KMS-11 (cell line): ENCODE data around the gene PSMD11.

Experiments used
- H2AFZ ChIP-seq: fragments of 200-600 bp; sonication (generic); 2 replicates; pipeline ENCODE4 v1.6.1; 2016; ENCODE audit warnings: antibody characterized with exemption, mixed run types, low read depth
- H3K27ac ChIP-seq: fragments of 200-600 bp; sonication (generic); 2 replicates; pipeline ENCODE4 v1.6.1; 2016; ENCODE audit warnings: mild to moderate bottlenecking, mixed run types
- H3K27me3 ChIP-seq: fragments of 200-600 bp; sonication (generic); 2 replicates; pipeline ENCODE4 v1.6.1; 2017; ENCODE audit warnings: mild to moderate bottlenecking, low read depth, mixed run types, moderate library complexity; ENCODE audit not compliant: insufficient read depth
- H3K36me3 ChIP-seq: fragments of 200-600 bp; sonication (generic); 2 replicates; pipeline ENCODE4 v1.6.1; 2017; ENCODE audit warnings: mild to moderate bottlenecking, mixed run types; ENCODE audit not compliant: insufficient read depth
- H3K4me1 ChIP-seq: fragments of 200-600 bp; sonication (generic); 2 replicates; pipeline ENCODE4 v1.6.1; 2016; ENCODE audit warnings: mild to moderate bottlenecking, low read depth, mixed run types; ENCODE audit not compliant: poor library complexity, severe bottlenecking
- H3K4me2 ChIP-seq: fragments of 200-600 bp; sonication (generic); 2 replicates; pipeline ENCODE4 v1.7.0; 2016; ENCODE audit warnings: mild to moderate bottlenecking, mixed run types
- H3K4me3 ChIP-seq: fragments of 200-600 bp; sonication (generic); IDR thresholded peaks from 2 replicates; pipeline ENCODE4 v1.6.1; 2017; ENCODE audit warnings: low read depth, low read length, mixed read lengths; ENCODE audit not compliant: insufficient read depth
- H3K79me2 ChIP-seq: fragments of 200-600 bp; sonication (generic); 2 replicates; pipeline ENCODE4 v1.6.1; 2016; ENCODE audit warnings: low read depth, mixed run types; ENCODE audit not compliant: insufficient read depth
- H3K9ac ChIP-seq: fragments of 200-600 bp; sonication (generic); 2 replicates; pipeline ENCODE4 v1.6.1; 2016; ENCODE audit warnings: mild to moderate bottlenecking, mixed run types
- H4K20me1 ChIP-seq: fragments of 200-600 bp; sonication (generic); 2 replicates; pipeline ENCODE4 v1.6.1; 2016; ENCODE audit warnings: mild to moderate bottlenecking, mixed run types; ENCODE audit not compliant: insufficient read depth
- TF ChIP-seq, protein P1 (sequence below): fragments of 200-600 bp; sonication (generic); conservative IDR thresholded peaks from 2 replicates; pipeline ENCODE4 v1.6.1; 2017; ENCODE audit warnings: low read depth, mild to moderate bottlenecking, antibody characterized with exemption, low read length, moderate library complexity, mixed read lengths

Gene PSMD11

DNA sequence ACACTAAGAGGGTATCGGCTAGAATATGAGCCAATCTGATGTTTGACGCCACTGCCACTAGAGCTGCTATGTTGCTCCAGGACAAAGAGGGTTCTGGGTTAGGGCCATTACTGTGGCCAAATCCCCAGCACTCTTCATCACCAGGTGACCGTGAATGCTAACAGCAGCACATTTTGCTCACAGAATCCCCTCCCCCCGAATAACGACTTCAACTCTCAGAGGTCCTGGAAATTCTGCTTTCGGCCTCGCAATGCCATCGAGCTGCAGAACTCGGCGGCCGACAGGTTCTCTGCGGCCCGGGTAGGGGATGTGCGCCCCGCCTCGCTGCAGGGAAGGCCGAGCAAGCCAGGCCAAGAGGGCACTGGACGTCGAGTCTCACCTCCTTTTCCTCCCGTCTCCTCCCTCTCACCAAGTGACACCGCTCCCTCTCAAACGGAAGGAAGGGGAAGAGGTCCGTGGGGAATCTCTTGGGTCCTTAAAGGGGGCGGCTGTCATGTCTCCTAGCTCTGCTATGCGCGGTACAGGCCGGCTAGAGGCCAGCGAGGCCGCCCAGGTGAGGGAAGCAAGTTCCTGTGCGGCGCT lies 74.4 kb downstream of the PSMD11 start:
- Histone ChIP-seq H3K4me2 (no peak overlapping the region), H3K9ac (no peak overlapping the region), H3K27me3 (no peaks in the 10 kb centered on the region), H3K79me2 (no peaks in the 10 kb centered on the region), H3K4me1 (peaks cover 30% of the 10 kb centered on the region), H2AFZ (no peak overlapping the region), H3K36me3 (no peaks in the 10 kb centered on the region), H3K27ac (no peak overlapping the region), H4K20me1 (no peaks in the 10 kb centered on the region), H3K4me3 (no peak overlapping the region)
- TF ChIP-seq, protein P1, sequence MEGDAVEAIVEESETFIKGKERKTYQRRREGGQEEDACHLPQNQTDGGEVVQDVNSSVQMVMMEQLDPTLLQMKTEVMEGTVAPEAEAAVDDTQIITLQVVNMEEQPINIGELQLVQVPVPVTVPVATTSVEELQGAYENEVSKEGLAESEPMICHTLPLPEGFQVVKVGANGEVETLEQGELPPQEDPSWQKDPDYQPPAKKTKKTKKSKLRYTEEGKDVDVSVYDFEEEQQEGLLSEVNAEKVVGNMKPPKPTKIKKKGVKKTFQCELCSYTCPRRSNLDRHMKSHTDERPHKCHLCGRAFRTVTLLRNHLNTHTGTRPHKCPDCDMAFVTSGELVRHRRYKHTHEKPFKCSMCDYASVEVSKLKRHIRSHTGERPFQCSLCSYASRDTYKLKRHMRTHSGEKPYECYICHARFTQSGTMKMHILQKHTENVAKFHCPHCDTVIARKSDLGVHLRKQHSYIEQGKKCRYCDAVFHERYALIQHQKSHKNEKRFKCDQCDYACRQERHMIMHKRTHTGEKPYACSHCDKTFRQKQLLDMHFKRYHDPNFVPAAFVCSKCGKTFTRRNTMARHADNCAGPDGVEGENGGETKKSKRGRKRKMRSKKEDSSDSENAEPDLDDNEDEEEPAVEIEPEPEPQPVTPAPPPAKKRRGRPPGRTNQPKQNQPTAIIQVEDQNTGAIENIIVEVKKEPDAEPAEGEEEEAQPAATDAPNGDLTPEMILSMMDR: no peak

DNA sequence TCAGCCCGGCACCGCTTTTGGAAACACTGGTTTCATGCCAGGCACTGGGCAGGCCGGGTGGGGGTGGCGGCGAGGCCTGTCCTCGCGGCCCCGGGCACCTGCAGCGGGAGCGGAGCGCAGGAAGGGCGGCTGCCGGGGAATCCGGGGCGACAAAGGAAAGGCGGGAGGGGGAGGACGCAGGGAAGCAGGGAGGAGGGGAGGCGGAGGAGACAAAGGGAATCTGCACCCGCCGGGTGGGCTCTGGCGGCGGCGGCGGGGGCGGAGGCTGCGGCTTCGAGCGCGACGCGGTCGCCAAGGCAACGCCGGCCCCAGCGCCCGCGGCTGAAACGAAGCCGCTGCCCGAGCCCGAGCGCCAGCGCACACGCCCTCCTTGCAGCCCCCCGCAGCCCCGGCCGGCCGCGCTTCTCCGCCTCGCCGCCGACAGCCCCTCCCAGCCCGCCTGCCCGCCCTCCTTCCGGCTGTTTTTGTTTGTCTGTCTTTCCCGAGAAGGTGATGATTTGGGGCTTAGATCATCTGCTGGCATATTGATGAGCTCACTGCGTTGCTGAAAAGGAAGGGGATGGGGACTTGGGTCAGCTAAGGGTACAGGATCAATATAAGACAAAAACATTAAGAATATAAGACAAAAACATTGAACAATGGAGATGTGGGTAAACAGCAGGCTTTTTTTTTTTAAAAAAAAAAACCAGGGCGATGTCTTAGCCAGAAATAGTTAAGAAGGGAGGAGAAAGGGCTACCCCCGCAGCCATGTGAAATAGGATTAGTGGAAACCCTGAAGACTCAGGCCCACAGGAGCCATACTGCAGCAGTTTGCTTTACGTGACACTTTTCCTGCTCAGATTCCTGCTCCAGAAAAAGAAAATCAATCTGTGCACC lies 75.2 kb downstream of the PSMD11 start:
- no peaks in the 10 kb centered on the region for H3K79me2 ChIP-seq
- no peak overlapping the region for H2AFZ ChIP-seq
- H3K27ac ChIP-seq: no peak overlapping the region
- H3K4me3 ChIP-seq: no peak overlapping the region
- no peak overlapping the region for H3K9ac ChIP-seq
- peaks cover 34% of the 10 kb centered on the region for H3K4me1 ChIP-seq
- no peaks in the 10 kb centered on the region for H3K36me3 ChIP-seq
- no peaks in the 10 kb centered on the region for H3K27me3 ChIP-seq
- no peaks in the 10 kb centered on the region for H4K20me1 ChIP-seq
- H3K4me2 ChIP-seq: no peak overlapping the region
- TF ChIP-seq, protein P1: no peak

DNA sequence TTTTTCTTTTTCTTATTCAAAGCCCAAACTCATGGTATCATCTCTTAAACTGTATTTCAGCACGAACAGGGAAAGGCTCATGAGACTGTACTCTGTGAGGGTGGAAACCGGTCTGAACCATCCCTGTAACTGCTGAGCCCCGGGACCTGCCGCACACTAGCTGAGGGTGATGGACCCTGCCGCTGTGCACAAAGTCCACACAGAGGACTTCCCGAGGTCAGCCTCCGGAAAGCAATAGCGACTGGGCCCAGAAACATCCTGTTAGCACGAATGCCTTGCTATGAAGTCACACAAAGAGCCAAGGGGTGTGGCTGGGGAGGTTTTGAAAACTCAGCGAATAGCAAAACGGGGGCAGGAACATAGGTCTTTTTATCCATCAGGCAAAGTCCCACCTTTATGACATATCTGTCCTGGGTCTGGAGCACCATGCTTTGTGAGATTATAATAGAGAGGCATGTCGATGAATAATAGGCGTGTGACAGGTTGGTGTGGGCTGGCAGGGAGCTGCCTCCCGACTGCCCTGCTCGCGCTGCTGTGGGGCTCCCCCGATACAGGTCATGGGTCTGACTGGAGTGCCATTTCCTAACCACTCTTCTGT lies 75.9 kb downstream of the PSMD11 start:
- Histone ChIP-seq H3K79me2 (no peaks in the 10 kb centered on the region), H3K27me3 (no peaks in the 10 kb centered on the region), H3K4me2 (no peak overlapping the region), H3K27ac (no peak overlapping the region), H4K20me1 (no peaks in the 10 kb centered on the region), H2AFZ (no peak overlapping the region), H3K36me3 (no peaks in the 10 kb centered on the region), H3K4me1 (peaks cover 34% of the 10 kb centered on the region), H3K4me3 (no peak overlapping the region), H3K9ac (no peak overlapping the region)
- TF ChIP-seq, protein P1: no peak

DNA sequence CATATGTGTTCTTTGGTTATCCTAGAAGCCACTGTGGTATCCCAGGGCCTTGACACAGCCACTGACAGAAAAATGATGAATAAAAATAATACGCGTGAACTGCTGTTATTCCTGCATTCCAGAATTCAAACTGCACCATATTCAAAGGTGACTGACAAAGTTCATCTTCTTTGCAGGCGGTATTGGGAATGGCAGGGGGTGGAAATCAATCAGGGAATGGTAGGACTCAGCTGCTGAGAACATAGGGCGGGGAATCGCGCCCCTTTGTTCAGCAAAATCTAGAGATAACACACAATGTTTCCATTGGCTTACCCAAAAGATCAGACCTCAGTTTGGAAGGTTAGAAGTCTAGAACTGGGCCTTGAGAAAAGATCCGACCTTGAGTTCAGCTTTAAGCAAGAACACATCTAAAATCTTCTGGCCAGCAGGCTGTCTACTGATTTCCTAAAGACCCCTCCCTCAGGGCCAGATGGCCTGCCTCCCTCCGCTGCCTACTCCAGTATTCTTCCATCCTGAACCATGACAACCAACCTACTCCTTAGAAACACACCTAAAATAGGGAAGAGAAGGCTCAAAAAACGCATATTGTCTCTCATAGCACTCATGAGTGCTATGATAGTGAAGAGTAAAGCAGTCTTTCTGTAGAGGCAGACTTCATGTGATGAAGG lies 76.6 kb downstream of the PSMD11 start:
- TF ChIP-seq, protein P1: no peak
- Histone ChIP-seq H2AFZ (no peak overlapping the region), H3K27ac (no peak overlapping the region), H3K79me2 (no peaks in the 10 kb centered on the region), H3K36me3 (no peaks in the 10 kb centered on the region), H4K20me1 (no peaks in the 10 kb centered on the region), H3K4me3 (no peak overlapping the region), H3K27me3 (no peaks in the 10 kb centered on the region), H3K9ac (no peak overlapping the region), H3K4me1 (peaks cover 37% of the 10 kb centered on the region), H3K4me2 (no peak overlapping the region)
